HG02943 (cell line): Measurements from ENCODE around the gene NEBL.

Experiments
- ATAC-seq: cut with Tn5 transposase; IDR thresholded peaks from one replicate; pipeline ENCODE4 v1.9.1; 2021; ENCODE audit warnings: mild to moderate bottlenecking, low read depth, moderate library complexity; ENCODE audit not compliant: unreplicated experiment

NEBL gene

GRCh38 chr10:20908391-20908790, 11.3 kb upstream of the NEBL start:
- ATAC-seq = no peak

DNA sequence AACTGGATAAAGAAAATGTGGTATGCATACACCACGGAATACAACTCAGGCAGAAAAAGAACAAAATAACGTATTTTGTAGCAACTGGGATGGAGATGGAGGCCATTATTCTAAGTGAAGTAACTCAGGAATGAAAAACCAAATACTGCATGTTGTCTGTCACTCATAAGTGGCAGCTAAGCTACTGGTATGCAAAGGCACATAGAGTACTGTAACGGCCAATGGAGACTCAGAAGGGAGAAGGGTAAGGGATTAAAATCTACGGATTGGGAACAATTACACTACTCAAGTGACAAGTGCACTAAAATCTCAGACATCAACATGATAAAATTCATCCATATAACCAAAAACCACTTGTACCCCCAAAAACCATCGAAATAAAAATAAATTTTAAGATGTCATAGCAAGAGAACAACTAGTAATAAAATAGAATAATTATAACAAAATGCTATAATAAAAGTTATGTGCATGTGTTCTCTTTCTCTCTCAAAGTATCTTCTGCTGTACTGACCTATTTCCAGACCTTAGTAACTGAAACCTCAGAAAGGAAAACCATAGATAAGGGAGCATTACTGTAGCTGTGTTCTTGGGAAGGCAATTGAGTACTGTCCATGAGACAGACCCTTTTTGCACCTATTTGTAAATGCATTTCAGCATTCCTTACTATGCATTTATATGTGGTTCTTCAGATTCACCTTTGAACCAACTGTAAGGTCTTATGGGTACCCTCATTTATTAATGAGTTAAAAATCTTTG, 6.7 kb upstream of the NEBL start:
- no peak for ATAC-seq

- ATAC-seq = no peak
Observed at GRCh38 chr10:20901110-20901509, 4.0 kb upstream of the NEBL start.

GRCh38 chr10:20898866-20899535, 1.9 kb upstream of the NEBL start:
- no peak for ATAC-seq

DNA sequence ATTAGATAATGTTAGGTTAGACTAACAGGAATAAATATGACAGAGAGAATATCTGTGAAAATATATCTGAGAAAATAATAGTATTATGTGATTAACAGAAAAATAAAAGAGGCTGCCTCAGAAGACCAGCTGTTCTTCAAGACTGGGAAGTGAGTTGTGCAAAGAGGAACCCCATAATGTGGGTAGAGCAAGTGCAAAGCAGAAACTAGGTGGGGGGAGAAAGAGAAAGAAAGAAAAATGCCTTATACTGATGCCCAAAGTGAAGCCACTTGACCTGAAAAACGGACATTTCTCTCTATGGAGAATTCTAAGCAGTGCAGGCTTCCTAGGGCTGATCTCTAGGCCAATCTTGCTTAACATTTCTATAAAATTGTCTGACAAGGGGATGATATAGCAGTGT, 3.8 kb downstream of the NEBL start:
- no peak for ATAC-seq

DNA sequence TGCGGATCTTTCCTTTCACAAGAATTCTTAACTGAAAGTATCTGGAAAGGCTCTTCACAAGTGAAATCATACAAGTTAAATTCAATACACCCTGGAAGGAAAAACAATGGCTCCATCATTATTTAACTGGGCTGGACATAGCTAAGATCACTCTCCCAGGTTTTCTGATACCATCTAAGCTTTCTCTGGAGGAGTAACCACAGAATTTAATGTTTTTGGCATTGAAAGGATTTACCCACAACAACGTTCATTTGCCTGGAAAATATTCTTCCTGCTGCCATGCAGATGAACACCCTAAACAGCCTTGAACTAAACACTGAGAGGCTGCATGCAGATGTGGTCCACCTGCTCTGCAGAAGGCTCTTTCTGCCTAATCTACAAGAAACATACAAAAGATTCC, 4.3 kb downstream of the NEBL start:
- ATAC-seq = no peak

DNA sequence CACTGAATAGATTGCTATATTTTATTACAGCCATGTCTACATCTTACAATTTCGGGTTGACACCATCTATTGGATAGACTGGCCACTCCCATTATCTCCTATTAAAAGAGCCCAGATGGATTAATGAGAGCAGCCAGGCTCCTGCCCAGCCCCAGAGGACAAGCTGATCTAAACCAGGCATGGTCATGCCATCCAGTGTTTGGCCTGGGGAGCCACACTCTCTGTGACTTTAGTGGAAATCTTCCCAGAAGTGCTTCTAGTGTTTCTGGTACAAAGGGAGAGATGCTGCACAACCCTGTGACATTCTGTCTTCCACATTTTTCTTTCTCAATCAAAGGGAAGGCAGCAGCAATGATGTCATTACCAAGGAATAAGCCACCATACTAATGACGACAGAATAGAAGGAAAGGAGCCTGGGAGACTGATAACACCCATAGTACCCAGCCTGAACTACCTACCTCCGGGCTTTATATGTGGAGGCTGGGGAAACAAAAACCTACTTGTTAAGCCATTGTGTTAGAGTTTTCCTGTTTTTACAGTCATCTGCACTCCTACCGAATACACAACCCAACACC, 5.0 kb downstream of the NEBL start:
- ATAC-seq = no peak

DNA sequence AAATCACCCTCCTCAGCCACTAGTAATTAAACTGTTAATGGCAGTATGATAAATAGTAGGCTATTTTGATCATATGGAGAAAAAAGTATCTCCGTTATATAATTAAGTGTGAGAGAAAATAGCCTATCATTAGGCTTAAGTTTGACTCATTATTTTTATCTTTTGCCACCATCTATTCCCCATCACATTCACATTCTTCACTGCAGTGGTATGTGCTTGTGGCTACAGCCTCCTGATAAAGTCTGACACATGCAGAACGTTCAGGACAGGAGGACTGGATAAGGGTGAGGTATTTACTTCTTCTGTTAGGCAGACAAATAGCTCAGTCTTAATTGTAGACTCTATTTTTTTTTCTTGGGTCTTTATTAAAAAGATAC, 5.8 kb downstream of the NEBL start:
- ATAC-seq = no peak

DNA sequence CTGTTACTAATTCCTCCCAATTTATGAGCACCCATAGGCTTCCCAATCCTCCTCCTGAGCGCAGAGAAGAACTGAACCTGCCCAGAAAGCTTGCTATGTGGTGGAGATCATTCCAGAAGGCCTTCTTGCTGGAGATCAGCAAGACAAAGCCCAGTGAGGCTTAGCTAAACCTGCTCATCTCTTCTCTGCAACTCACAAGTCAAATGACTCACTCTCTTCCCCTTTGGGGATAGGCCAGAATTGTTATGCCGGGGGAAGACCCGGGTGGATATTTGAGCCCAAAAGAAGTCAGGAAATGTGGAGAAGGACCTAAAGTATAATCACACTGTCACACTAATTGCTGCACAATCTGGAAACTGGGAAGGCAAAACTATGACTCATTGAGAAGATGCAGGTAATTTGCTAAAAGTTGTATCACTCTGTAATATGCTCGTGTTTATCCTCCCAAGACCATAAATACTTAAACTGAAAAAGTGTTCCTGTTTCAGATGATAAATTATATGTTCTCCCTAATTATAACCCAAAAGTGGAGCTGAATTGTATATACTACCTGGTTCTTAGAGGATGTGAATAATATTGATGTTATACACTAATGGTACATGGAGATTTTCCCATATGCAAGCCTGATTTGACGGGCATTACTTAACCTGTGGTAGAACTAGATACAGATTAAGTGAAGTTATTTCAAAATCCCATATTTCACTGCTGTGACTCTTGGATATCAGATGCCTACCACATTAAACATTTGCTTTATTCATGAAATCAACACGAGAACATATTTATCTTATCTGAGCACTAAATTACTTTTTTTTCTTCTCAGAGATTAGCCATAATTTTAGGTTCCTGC, 6.4 kb downstream of the NEBL start:
- no peak for ATAC-seq

GRCh38 chr10:20890009-20890408, 7.1 kb downstream of the NEBL start:
- no peak for ATAC-seq

DNA sequence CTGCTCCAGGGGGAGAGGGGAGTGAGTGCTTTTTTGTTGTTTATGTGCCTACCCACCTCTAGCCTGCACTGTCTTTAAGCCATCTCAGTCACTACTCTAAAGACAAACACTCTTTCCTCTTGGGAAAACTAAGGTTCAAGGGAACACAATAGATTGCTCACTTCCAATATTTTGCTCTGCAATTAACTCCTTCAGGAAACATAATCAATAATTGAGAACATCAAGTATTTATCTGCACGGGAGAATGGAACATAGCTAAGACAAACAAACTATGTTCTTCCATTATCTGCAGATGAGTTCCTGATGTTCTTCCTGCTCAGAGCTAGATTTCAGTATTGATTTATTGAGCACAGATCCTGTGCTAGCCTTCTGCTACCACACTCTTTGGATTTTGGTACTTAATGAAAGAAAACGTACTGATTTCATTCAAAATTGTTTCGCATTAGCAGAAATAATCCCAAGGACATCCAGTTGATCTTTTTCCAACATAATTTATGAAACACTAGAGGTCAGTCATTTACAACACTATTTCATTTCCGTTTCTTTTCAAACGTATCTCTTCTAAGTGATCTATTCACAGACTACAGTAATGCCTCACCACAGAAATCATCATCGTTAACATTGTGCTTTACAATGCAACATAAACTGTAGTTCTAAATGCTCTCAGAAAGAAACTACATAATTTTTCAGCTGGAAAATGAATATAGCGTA, 8.3 kb downstream of the NEBL start:
- no peak for ATAC-seq

DNA sequence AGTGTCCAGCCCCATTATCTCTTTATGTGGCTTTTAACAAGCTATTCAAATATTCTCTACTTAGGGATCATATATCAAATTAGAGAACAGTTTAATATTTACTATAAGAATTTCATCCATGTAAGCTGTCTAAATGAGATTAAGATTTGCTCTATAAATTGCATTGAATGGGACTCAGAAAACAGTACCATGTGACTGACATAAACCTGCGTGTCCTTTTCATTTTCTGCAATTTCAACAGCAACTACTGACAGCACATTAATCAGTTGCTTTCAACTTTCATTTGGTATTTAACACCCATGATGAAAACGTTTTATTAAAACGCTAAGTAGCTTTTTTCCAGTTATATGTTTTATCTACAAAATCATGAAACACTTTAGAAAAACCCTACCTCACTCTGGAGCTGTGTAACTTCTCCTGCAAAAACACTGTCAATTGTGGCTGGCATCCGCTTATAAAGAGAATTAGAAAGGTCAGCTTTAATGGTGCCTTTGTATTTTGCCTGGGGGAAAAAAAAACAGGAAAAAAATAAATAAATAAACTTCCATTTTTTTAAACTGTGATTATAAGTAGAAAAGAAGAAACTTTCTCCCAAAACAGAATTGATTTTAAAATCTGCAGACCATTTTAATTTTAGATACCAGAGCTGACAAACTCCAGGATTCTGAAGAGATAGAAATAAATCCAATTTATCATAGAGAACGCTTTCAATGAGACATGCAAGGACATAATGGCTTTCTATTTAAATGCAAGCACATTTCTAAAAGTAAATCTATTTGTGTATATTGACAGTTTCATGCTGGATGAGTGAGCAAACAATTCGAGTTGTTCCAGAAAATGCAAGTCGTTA, 9.2 kb downstream of the NEBL start:
- no peak for ATAC-seq

GRCh38 chr10:20885678-20886077, 11.4 kb downstream of the NEBL start:
- ATAC-seq = no peak

GRCh38 chr10:20883552-20883951, 13.6 kb downstream of the NEBL start:
- no peak for ATAC-seq

DNA sequence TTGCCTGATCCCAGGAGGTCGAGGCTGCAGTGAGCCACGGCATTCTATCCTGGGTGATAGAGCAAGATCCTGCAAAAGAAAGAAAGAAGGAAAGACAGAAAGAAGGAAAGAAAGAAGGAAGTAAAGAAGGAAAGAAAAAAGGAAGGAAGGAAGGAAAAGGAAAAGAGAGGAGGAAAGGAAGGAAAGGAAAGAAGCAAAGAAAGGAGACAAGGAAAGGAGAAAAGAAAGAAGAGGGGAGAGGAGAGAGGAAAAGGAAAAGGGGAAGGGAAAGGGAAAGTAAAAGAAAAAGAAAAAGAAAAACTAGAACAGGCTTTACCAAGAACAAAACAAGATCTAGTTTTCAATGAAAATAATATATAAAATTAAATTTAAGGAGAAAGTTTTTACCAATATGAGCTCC, 15.0 kb downstream of the NEBL start:
- ATAC-seq = no peak

DNA sequence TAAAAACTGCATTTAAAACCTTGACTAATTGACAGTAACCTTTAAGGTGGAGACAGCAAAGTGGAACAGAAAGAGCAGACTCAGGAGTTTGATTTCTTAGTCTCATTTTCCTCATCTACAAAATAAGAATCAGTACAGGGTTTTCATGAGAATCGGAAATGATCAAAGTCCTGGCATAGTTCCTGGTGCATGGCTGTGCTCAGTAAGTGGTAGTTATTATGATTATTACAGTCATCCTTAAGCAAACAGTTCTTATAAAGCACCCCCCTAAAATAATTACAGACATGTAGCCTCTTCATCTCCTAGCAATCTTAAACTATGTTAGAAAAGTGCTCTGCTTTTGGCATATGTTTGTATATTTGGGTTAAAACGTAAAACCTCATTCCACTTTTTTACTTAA, 18.0 kb downstream of the NEBL start:
- no peak for ATAC-seq

- ATAC-seq = no peak
Observed at GRCh38 chr10:20877986-20878983, 18.8 kb downstream of the NEBL start.

DNA sequence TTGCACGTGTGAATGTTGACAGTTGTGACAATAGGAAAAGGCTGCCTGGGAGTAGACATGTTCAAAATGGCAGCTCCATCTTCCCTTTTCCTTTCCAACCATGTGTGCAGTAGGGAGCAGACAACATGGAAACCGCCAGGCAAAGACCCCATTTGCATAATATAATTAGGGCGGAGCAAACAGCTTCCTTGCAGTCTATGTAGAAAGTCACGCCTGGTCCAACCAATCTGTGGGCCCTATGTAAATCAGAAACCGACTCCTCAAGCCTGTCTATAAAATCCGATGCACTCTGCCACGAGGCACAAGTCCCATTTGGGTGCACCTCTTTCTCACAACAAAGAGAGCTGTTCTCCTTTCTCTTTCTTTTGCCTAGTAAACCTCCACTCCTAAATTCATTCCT, 19.6 kb downstream of the NEBL start:
- no peak for ATAC-seq
